SK-N-SH treated with all-trans-retinoic acid at 6 μM for 48 hours (cell line): ENCODE measurements around the gene KRT1.

Experiments used
- ARNTL ChIP-seq: fragments of 450-650 bp; formaldehyde crosslinking; IDR thresholded peaks from 2 replicates; pipeline ENCODE4 v1.5.0; 2020; ENCODE audit warnings: low read depth, mild to moderate bottlenecking, moderate library complexity, borderline replicate concordance
- TSHZ2 ChIP-seq: fragments of 250-450 bp; sonication (Bioruptor Pico); IDR thresholded peaks from 2 replicates; pipeline ENCODE4 v1.5.0; 2020; ENCODE audit warnings: mild to moderate bottlenecking, moderate library complexity
- ZFP3 ChIP-seq: fragments of 250-450 bp; sonication (Bioruptor Pico); IDR thresholded peaks from 2 replicates; pipeline ENCODE4 v1.5.0; 2020; ENCODE audit warnings: mild to moderate bottlenecking, moderate library complexity
- ZFP30 ChIP-seq: fragments of 450-650 bp; formaldehyde crosslinking; IDR thresholded peaks from 2 replicates; pipeline ENCODE4 v1.5.0; 2022; ENCODE audit warnings: mild to moderate bottlenecking, moderate library complexity

- TF ChIP-seq ZFP30, result no peak
- TF ChIP-seq ARNTL (CRISPR knock-in tag), result no peak
- TF ChIP-seq TSHZ2 (CRISPR knock-in tag), result no peak
- TF ChIP-seq ZFP3 (CRISPR knock-in tag), result no peak
Observed at GRCh38 chr12:52694151-52694550, 13.9 kb upstream of the KRT1 start.
